Activated naive CD4-positive, alpha-beta T cell treated with anti-CD3 and anti-CD28 coated beads for 36 hours (primary cell): ENCODE data around the gene FRMD4A. TPM values are rescaled to one million over a fixed set of nuclear protein-coding genes. Genes with fewer than 3 reads are reported as not detected.

ENCODE experiments used
- CTCF ChIA-PET: fragments of 350-600 bp; sonication (Branson Sonifier 250); formaldehyde crosslinking; loops from one replicate; lab custom pipeline; 2021; ENCODE audit warnings: antibody characterized with exemption; lab: Charles Lee
- DNase-seq: peaks from one replicate; pipeline ENCODE4 v3.0.0-alpha.2; 2020
- H3K27ac Mint-ChIP-seq: one replicate; pipeline ENCODE4 v1.8.0; 2021; ENCODE audit warnings: mild to moderate bottlenecking, mixed read lengths
- H3K27me3 Mint-ChIP-seq: one replicate; pipeline ENCODE4 v1.8.0; 2021; ENCODE audit warnings: low read depth, mixed read lengths
- H3K36me3 Mint-ChIP-seq: one replicate; pipeline ENCODE4 v1.8.0; 2021; ENCODE audit warnings: low read depth, mixed read lengths
- H3K4me1 Mint-ChIP-seq: one replicate; pipeline ENCODE4 v1.8.0; 2021; ENCODE audit warnings: low read depth, mixed read lengths
- H3K4me3 Mint-ChIP-seq: one replicate; pipeline ENCODE4 v1.8.0; 2021; ENCODE audit warnings: mild to moderate bottlenecking, moderate library complexity, mixed read lengths
- H3K9me3 Mint-ChIP-seq: one replicate; pipeline ENCODE4 v1.8.0; 2021; ENCODE audit warnings: mixed read lengths
- intact Hi-C: fragments of 100-400 bp; cut with micrococcal nuclease; formaldehyde crosslinking; loops from one replicate; pipeline ENCODE4 v1.15.1; 2023
- total RNA-seq, 2 experiments: library from RNA; stranded (reverse); gene quantifications; one replicate each; pipeline ENCODE4 v1.2.3, GENCODE V29; 2021

FRMD4A gene
- total RNA-seq, 2 experiments from 2014 or later: 0.69 to 1.1 TPM

- CTCF ChIA-PET: interaction anchor here (0.6 kb wide), 1 partner anchor 84 kb away, joined by 3 read pairs; no protein-coding TSS in a partner anchor
- H3K9me3 Mint-ChIP-seq: no peaks in the 10 kb centered on the region
- no peak overlapping the region for H3K27ac Mint-ChIP-seq
- H3K4me3 Mint-ChIP-seq: no peak overlapping the region
- H3K4me1 Mint-ChIP-seq: peaks cover 2% of the 10 kb centered on the region
- no peak for DNase-seq
- intact Hi-C loops: no loop called here
- peaks cover 10% of the 10 kb centered on the region for H3K27me3 Mint-ChIP-seq
- H3K36me3 Mint-ChIP-seq: no peaks in the 10 kb centered on the region
Observed at GRCh38 chr10:14191871-14192270, 138.9 kb downstream of the FRMD4A start.

DNA sequence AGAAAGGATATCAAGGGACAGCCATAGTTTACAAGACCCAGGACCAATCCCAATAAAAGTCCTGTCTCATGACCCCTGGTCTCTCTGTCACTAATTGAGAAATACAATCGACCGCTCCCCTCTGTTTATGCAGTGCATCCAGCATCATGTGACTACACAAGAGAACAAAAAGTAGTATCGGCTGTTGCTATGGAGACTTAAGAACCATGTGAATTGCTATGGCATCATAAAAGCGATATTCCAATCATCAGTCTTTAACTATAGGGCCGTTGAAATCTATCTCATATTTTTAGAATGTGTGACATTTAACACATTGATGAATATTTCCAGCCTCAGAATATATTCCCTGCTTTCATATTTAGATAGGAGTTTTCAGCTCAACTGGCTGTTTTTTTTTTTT is 139.3 kb downstream of the FRMD4A start:
- Mint-ChIP-seq H3K27ac (no peak overlapping the region), H3K27me3 (peaks cover 10% of the 10 kb centered on the region), H3K4me1 (peaks cover 4% of the 10 kb centered on the region), H3K36me3 (no peaks in the 10 kb centered on the region), H3K4me3 (no peak overlapping the region), H3K9me3 (no peaks in the 10 kb centered on the region)
- intact Hi-C loops: no loop called here
- CTCF ChIA-PET: interaction anchor here (0.6 to 2.2 kb wide), 2 partner anchors 10 to 83 kb away, joined by 3 to 5 read pairs; no protein-coding TSS in a partner anchor
- no peak for DNase-seq

- H3K4me3 Mint-ChIP-seq: no peak overlapping the region
- H3K9me3 Mint-ChIP-seq: no peaks in the 10 kb centered on the region
- DNase-seq: no peak
- CTCF ChIA-PET: interaction anchor here (0.7 to 2.2 kb wide), 3 partner anchors 8 to 10 kb away, joined by 3 to 5 read pairs (median 3); no protein-coding TSS in a partner anchor
- no peaks in the 10 kb centered on the region for H3K36me3 Mint-ChIP-seq
- peaks cover 10% of the 10 kb centered on the region for H3K4me1 Mint-ChIP-seq
- intact Hi-C loops: no loop called here
- H3K27me3 Mint-ChIP-seq: peaks cover 6% of the 10 kb centered on the region
- H3K27ac Mint-ChIP-seq: no peak overlapping the region
Observed at GRCh38 chr10:14190702-14191101, 140.0 kb downstream of the FRMD4A start.

DNA sequence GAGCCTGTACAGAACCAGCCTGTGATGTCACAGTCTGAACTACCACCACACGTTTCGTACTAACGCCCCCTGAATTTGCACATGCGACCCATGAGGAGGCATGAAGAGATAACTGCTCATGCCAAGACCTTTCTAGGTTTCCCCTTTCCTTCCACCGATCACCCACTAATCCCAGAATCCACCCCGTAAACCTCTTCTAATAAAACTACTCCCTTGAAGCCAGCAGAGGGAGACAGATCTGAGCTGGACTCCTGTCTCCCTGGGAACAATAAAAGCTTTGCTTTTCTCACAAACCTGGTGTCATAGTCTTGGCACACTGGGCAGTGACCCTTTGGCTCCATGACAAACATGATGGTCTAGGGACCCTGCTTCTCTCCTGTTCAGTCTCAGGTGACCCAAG is 144.5 kb downstream of the FRMD4A start:
- Mint-ChIP-seq H3K27me3 (peaks cover 19% of the 10 kb centered on the region), H3K27ac (peak overlapping the region; percentile 37), H3K4me3 (no peak overlapping the region), H3K4me1 (peaks cover 29% of the 10 kb centered on the region), H3K36me3 (peaks cover 2% of the 10 kb centered on the region), H3K9me3 (no peaks in the 10 kb centered on the region)
- peak; percentile 16 for DNase-seq
- intact Hi-C loops: loop anchor here (1.0 to 10.0 kb wide), 6 partner anchors 292 to 939 kb away; partner anchors contain the start of genes DCLRE1C and RPP38
- CTCF ChIA-PET: interaction anchor here (0.6 to 3.6 kb wide), 9 partner anchors 11 to 692 kb away, joined by 3 to 34 read pairs (median 4); no protein-coding TSS in a partner anchor

DNA sequence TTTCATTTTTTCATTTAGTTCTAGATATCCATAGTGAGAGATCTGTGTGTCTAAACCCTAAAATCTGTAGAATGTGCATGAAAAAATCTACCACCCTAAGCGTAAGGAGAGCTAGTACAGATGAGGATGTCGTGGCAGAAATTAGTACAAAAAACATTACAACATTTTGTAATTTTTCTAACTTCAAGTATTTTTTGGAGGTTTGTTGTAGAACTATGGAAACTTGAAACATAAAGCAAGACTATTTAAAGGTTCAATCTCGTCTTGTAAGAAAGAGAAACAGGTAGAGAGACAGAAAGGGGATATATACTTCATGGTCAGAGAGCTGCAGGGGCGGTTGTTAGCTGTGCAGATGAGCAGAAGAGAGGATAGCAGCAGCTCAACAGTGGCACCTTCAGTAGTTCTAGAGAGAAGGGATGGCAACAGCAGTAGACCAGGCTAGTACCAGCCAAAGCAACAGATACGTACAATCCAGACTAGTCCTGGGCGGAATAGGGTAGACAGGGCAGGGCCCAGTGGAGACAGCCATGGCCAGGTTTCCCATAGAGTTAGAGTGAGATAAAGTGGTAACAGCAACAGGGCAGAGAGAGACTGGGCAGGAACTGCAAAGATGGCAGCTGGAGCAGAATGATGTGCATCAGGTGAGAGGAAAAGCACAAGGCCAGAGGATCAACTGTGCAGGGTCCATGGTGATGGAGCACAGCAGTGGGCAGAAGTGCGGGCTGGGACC is 145.2 kb downstream of the FRMD4A start:
- Mint-ChIP-seq H3K9me3 (no peaks in the 10 kb centered on the region), H3K27me3 (peaks cover 27% of the 10 kb centered on the region), H3K27ac (peak overlapping the region; percentile 96), H3K4me3 (peak overlapping the region; percentile 61), H3K36me3 (peaks cover 2% of the 10 kb centered on the region), H3K4me1 (peaks cover 29% of the 10 kb centered on the region)
- peak; percentile 73 for DNase-seq
- CTCF ChIA-PET: interaction anchor here (0.6 to 3.6 kb wide), 8 partner anchors 12 to 692 kb away, joined by 3 to 34 read pairs (median 4); no protein-coding TSS in a partner anchor
- intact Hi-C loops: loop anchor here (1.0 to 10.0 kb wide), 18 partner anchors 144 to 984 kb away; partner anchors contain the start of genes CDNF, DCLRE1C, HSPA14 and MSANTD7

GRCh38 chr10:14184841-14185315 is 145.8 kb downstream of the FRMD4A start:
- DNase-seq: peak; percentile 82
- Mint-ChIP-seq H3K36me3 (peaks cover 2% of the 10 kb centered on the region), H3K27me3 (peaks cover 32% of the 10 kb centered on the region), H3K4me1 (peaks cover 29% of the 10 kb centered on the region), H3K4me3 (peak overlapping the region; percentile 61), H3K27ac (peak overlapping the region; percentile 96), H3K9me3 (no peaks in the 10 kb centered on the region)
- intact Hi-C loops: loop anchor here (1.0 to 10.0 kb wide), 17 partner anchors 144 to 984 kb away; partner anchors contain the start of genes CDNF, DCLRE1C, HSPA14 and MSANTD7
- CTCF ChIA-PET: interaction anchor here (0.7 to 3.6 kb wide), 5 partner anchors 12 to 495 kb away, joined by 3 to 34 read pairs (median 5); no protein-coding TSS in a partner anchor

DNA sequence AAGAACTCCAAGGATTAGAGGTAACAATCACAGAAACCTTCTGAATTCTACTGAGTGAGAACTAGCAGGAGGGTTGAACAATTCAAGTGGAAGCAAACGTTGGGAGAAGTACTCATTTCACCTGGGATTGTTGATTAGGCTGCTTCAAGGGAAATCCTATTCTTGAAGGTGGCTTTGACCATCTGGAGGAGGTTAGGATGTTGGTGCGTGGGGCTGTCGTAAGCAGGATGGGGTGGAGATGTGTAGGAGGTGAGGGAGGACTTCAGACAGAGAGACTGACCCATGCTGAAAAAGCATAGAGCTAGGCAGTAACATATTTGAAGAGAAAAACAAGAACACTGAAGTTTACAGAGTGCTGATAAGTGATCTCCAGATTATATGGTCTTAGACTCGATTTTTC is 147.9 kb downstream of the FRMD4A start:
- DNase-seq: no peak
- CTCF ChIA-PET: interaction anchor here (0.6 to 1.3 kb wide), 3 partner anchors 12 to 155 kb away, joined by 3 read pairs; no protein-coding TSS in a partner anchor
- Mint-ChIP-seq H3K9me3 (no peaks in the 10 kb centered on the region), H3K27ac (no peak overlapping the region), H3K27me3 (peaks cover 35% of the 10 kb centered on the region), H3K4me3 (no peak overlapping the region), H3K4me1 (peaks cover 29% of the 10 kb centered on the region), H3K36me3 (peaks cover 2% of the 10 kb centered on the region)
- intact Hi-C loops: loop anchor here (10.0 kb wide), 2 partner anchors 912 to 942 kb away; partner anchors contain the start of gene RPP38

GRCh38 chr10:14181567-14181936 is 149.2 kb downstream of the FRMD4A start:
- H3K4me1 Mint-ChIP-seq: peaks cover 28% of the 10 kb centered on the region
- no peak for DNase-seq
- intact Hi-C loops: loop anchor here (10.0 kb wide), 2 partner anchors 913 to 943 kb away; partner anchors contain the start of gene RPP38
- H3K27me3 Mint-ChIP-seq: peaks cover 43% of the 10 kb centered on the region
- no peaks in the 10 kb centered on the region for H3K9me3 Mint-ChIP-seq
- no peak overlapping the region for H3K4me3 Mint-ChIP-seq
- CTCF ChIA-PET: interaction anchor here (1.1 to 1.2 kb wide), 4 partner anchors 9 to 145 kb away, joined by 3 to 5 read pairs (median 4); no protein-coding TSS in a partner anchor
- H3K36me3 Mint-ChIP-seq: peaks cover 2% of the 10 kb centered on the region
- H3K27ac Mint-ChIP-seq: no peak overlapping the region

- H3K4me3 Mint-ChIP-seq: no peak overlapping the region
- peaks cover 47% of the 10 kb centered on the region for H3K27me3 Mint-ChIP-seq
- no peak for DNase-seq
- no peaks in the 10 kb centered on the region for H3K9me3 Mint-ChIP-seq
- no peak overlapping the region for H3K27ac Mint-ChIP-seq
- H3K4me1 Mint-ChIP-seq: peaks cover 23% of the 10 kb centered on the region
- H3K36me3 Mint-ChIP-seq: peaks cover 2% of the 10 kb centered on the region
- CTCF ChIA-PET: interaction anchor here (1.1 to 1.2 kb wide), 4 partner anchors 9 to 145 kb away, joined by 3 to 5 read pairs (median 4); no protein-coding TSS in a partner anchor
- intact Hi-C loops: loop anchor here (10.0 kb wide), 2 partner anchors 914 to 944 kb away; partner anchors contain the start of gene RPP38
Observed at GRCh38 chr10:14180911-14181566, 149.7 kb downstream of the FRMD4A start.

- H3K4me3 Mint-ChIP-seq: no peak overlapping the region
- no peaks in the 10 kb centered on the region for H3K9me3 Mint-ChIP-seq
- intact Hi-C loops: no loop called here
- peaks cover 11% of the 10 kb centered on the region for H3K4me1 Mint-ChIP-seq
- no peak for DNase-seq
- no peak overlapping the region for H3K27ac Mint-ChIP-seq
- H3K36me3 Mint-ChIP-seq: no peaks in the 10 kb centered on the region
- peaks cover 57% of the 10 kb centered on the region for H3K27me3 Mint-ChIP-seq
- CTCF ChIA-PET: no interaction called here
Observed at GRCh38 chr10:14179251-14179650, 151.5 kb downstream of the FRMD4A start.

GRCh38 chr10:14173706-14174594 is 156.8 kb downstream of the FRMD4A start:
- intact Hi-C loops: no loop called here
- Mint-ChIP-seq H3K27me3 (peaks cover 61% of the 10 kb centered on the region), H3K27ac (no peak overlapping the region), H3K9me3 (no peaks in the 10 kb centered on the region), H3K4me1 (peaks cover 15% of the 10 kb centered on the region), H3K4me3 (peak overlapping the region; percentile 66), H3K36me3 (no peaks in the 10 kb centered on the region)
- DNase-seq: peak; percentile 28
- CTCF ChIA-PET: interaction anchor here (0.5 kb wide), 1 partner anchor 250 kb away, joined by 3 read pairs; no protein-coding TSS in a partner anchor
